Measurements from ENCODE around the gene TNS4. TPM values are rescaled to one million over a fixed set of nuclear protein-coding genes. Genes with fewer than 3 reads are reported as not detected.
A peak's percentile ranks its signal among the peaks of the same experiment; 100 is the strongest.

The TNS4 gene
- total RNA-seq, 1 donor from 2014 or later = not detected

- H3K79me2 ChIP-seq (ENCODE audit: insufficient read depth, low read length) = no peaks in the 10 kb centered on the region
- peak overlapping the region; percentile 35 for H3K4me2 ChIP-seq (ENCODE audit: low read length)
- H3K4me3 ChIP-seq (ENCODE audit: insufficient read depth, low read depth, low read length) = no peak overlapping the region
- peaks cover 5% of the 10 kb centered on the region for H3K27me3 Mint-ChIP-seq (ENCODE audit: low read depth, unreplicated experiment)
- H3K4me1 ChIP-seq (ENCODE audit: insufficient read depth, low read length) = peaks cover 37% of the 10 kb centered on the region
- FAIRE-seq = no peak
- H3K27ac Mint-ChIP-seq (ENCODE audit: unreplicated experiment) = no peak overlapping the region
- peaks cover 3% of the 10 kb centered on the region for H3K9me3 Mint-ChIP-seq (ENCODE audit: unreplicated experiment)
- no peak overlapping the region for H3K27ac ChIP-seq (ENCODE audit: low read depth, low read length)
- no peaks in the 10 kb centered on the region for H3K36me3 Mint-ChIP-seq (ENCODE audit: low read depth, unreplicated experiment)
- H3K9ac ChIP-seq (ENCODE audit: low read length) = no peak overlapping the region
- H3K27me3 ChIP-seq (ENCODE audit: insufficient read depth, low read length) = no peaks in the 10 kb centered on the region
- TF ChIP-seq CTCF (IDR thresholded peaks at IDR 0.05; ENCODE audit: insufficient read depth, low read depth, low read length) (no peak), EZH2 (IDR thresholded peaks at IDR 0.05; ENCODE audit: insufficient read depth, low read length) (no peak)
- no peak overlapping the region for H2AFZ ChIP-seq (ENCODE audit: low read depth, low read length)
- no peak overlapping the region for H3K4me3 Mint-ChIP-seq (ENCODE audit: unreplicated experiment)
- no peaks in the 10 kb centered on the region for H3K9me3 ChIP-seq (ENCODE audit: insufficient read depth, low read depth, low read length)
- DNase-seq (ENCODE audit: low read depth) = no peak
- H4K20me1 ChIP-seq (ENCODE audit: insufficient read depth, low read length) = no peaks in the 10 kb centered on the region
- H3K4me1 Mint-ChIP-seq (ENCODE audit: low read depth, unreplicated experiment) = peaks cover 31% of the 10 kb centered on the region
- H3K36me3 ChIP-seq (ENCODE audit: insufficient read depth, low read length) = no peaks in the 10 kb centered on the region
Observed at GRCh38 chr17:40519089-40519775, 17.8 kb upstream of the TNS4 start.

GRCh38 chr17:40518401-40519088, 17.1 kb upstream of the TNS4 start:
- peaks cover 37% of the 10 kb centered on the region for H3K4me1 ChIP-seq (ENCODE audit: insufficient read depth, low read length)
- FAIRE-seq (no peak), DNase-seq (ENCODE audit: low read depth) (peak; percentile 49)
- Mint-ChIP-seq H3K27me3 (ENCODE audit: low read depth, unreplicated experiment) (peaks cover 12% of the 10 kb centered on the region), H3K27ac (ENCODE audit: unreplicated experiment) (no peak overlapping the region), H3K4me3 (ENCODE audit: unreplicated experiment) (no peak overlapping the region), H3K36me3 (ENCODE audit: low read depth, unreplicated experiment) (no peaks in the 10 kb centered on the region), H3K4me1 (ENCODE audit: low read depth, unreplicated experiment) (peaks cover 34% of the 10 kb centered on the region), H3K9me3 (ENCODE audit: unreplicated experiment) (peaks cover 4% of the 10 kb centered on the region)
- no peak for TF ChIP-seq EZH2 (IDR thresholded peaks at IDR 0.05; ENCODE audit: insufficient read depth, low read length)
- no peak for TF ChIP-seq CTCF (IDR thresholded peaks at IDR 0.05; ENCODE audit: insufficient read depth, low read depth, low read length)
- no peaks in the 10 kb centered on the region for H4K20me1 ChIP-seq (ENCODE audit: insufficient read depth, low read length)
- H2AFZ ChIP-seq (ENCODE audit: low read depth, low read length) = no peak overlapping the region
- H3K27ac ChIP-seq (ENCODE audit: low read depth, low read length) = no peak overlapping the region
- H3K4me2 ChIP-seq (ENCODE audit: low read length) = peak overlapping the region; percentile 35
- no peak overlapping the region for H3K9ac ChIP-seq (ENCODE audit: low read length)
- H3K27me3 ChIP-seq (ENCODE audit: insufficient read depth, low read length) = no peaks in the 10 kb centered on the region
- no peaks in the 10 kb centered on the region for H3K9me3 ChIP-seq (ENCODE audit: insufficient read depth, low read depth, low read length)
- no peak overlapping the region for H3K4me3 ChIP-seq (ENCODE audit: insufficient read depth, low read depth, low read length)
- no peaks in the 10 kb centered on the region for H3K36me3 ChIP-seq (ENCODE audit: insufficient read depth, low read length)
- H3K79me2 ChIP-seq (ENCODE audit: insufficient read depth, low read length) = no peaks in the 10 kb centered on the region

GRCh38 chr17:40517981-40518380, 16.6 kb upstream of the TNS4 start:
- H3K9me3 Mint-ChIP-seq (ENCODE audit: unreplicated experiment) = peaks cover 2% of the 10 kb centered on the region
- H3K27ac ChIP-seq (ENCODE audit: low read depth, low read length) = no peak overlapping the region
- H3K4me1 Mint-ChIP-seq (ENCODE audit: low read depth, unreplicated experiment) = peaks cover 37% of the 10 kb centered on the region

More at GRCh38 chr17:40517981-40518380, 16.6 kb upstream of the TNS4 start:
- DNase-seq (ENCODE audit: low read depth) = no peak
- Histone ChIP-seq H3K9me3 (ENCODE audit: insufficient read depth, low read depth, low read length) (no peaks in the 10 kb centered on the region), H3K9ac (ENCODE audit: low read length) (no peak overlapping the region), H2AFZ (ENCODE audit: low read depth, low read length) (no peak overlapping the region), H3K4me2 (ENCODE audit: low read length) (no peak overlapping the region), H4K20me1 (ENCODE audit: insufficient read depth, low read length) (no peaks in the 10 kb centered on the region), H3K4me3 (ENCODE audit: insufficient read depth, low read depth, low read length) (no peak overlapping the region), H3K4me1 (ENCODE audit: insufficient read depth, low read length) (peaks cover 39% of the 10 kb centered on the region), H3K36me3 (ENCODE audit: insufficient read depth, low read length) (no peaks in the 10 kb centered on the region), H3K79me2 (ENCODE audit: insufficient read depth, low read length) (no peaks in the 10 kb centered on the region), H3K27me3 (ENCODE audit: insufficient read depth, low read length) (no peaks in the 10 kb centered on the region)
- Mint-ChIP-seq H3K36me3 (ENCODE audit: low read depth, unreplicated experiment) (no peaks in the 10 kb centered on the region), H3K27ac (ENCODE audit: unreplicated experiment) (no peak overlapping the region), H3K4me3 (ENCODE audit: unreplicated experiment) (no peak overlapping the region), H3K27me3 (ENCODE audit: low read depth, unreplicated experiment) (peaks cover 12% of the 10 kb centered on the region)
- FAIRE-seq = no peak
- TF ChIP-seq EZH2 (IDR thresholded peaks at IDR 0.05; ENCODE audit: insufficient read depth, low read length) (no peak), CTCF (IDR thresholded peaks at IDR 0.05; ENCODE audit: insufficient read depth, low read depth, low read length) (no peak)

Measured in astrocyte (in vitro differentiated cells and primary cell).